Measurements from ENCODE around the gene NUMBL. TPM values are rescaled to one million over a fixed set of nuclear protein-coding genes. Genes with fewer than 3 reads are reported as not detected.

NUMBL gene
- total RNA-seq, 6 experiments from 2014 or later: 6.1 to 19.6 (median 10.5) TPM

- 83% methylated on average over 1 of the region's 3 CpGs for WGBS (ENCODE audit: insufficient coverage, low coverage, low lambda C conversion rate, missing lambda C conversion rate)
- Histone ChIP-seq H3K4me1 (no peaks in the 10 kb centered on the region), H3K36me3 (peaks cover 0 to 81% (median 4%) of the 10 kb centered on the region in 4 donors), H3K4me3 (no peak overlapping the region), H3K27me3 (no peaks in the 10 kb centered on the region), H3K9me3 (no peaks in the 10 kb centered on the region), H3K27ac (no peak overlapping the region)
- TF ChIP-seq POLR2A (IDR thresholded peaks at IDR 0.05) (no peak), CTCF (IDR thresholded peaks at IDR 0.05) (no peak)
- ATAC-seq (no peak), DNase-seq (no peak)
- intact Hi-C loops (cut with DNase I): no loop called here
Observed at GRCh38 chr19:40674291-40674690, 16.2 kb downstream of the NUMBL start.

GRCh38 chr19:40673397-40673796 is 17.1 kb downstream of the NUMBL start:
- TF ChIP-seq POLR2A (IDR thresholded peaks at IDR 0.05) (no peak), CTCF (IDR thresholded peaks at IDR 0.05) (no peak)

GRCh38 chr19:40672573-40673299 is 17.7 kb downstream of the NUMBL start:
- Histone ChIP-seq H3K4me1 (no peaks in the 10 kb centered on the region), H3K36me3 (peaks cover 0 to 73% (median 4%) of the 10 kb centered on the region in 4 donors), H3K4me3 (no peak overlapping the region), H3K27ac (no peak overlapping the region), H3K9me3 (no peaks in the 10 kb centered on the region), H3K27me3 (no peaks in the 10 kb centered on the region)
- TF ChIP-seq CTCF (IDR thresholded peaks at IDR 0.05) (no peak), POLR2A (IDR thresholded peaks at IDR 0.05) (no peak)
- DNase-seq (no peak), ATAC-seq (no peak)
- intact Hi-C loops (cut with DNase I): no loop called here
- WGBS (ENCODE audit: insufficient coverage, low coverage, low lambda C conversion rate, missing lambda C conversion rate): 88% methylated on average over 3 of the region's 7 CpGs

More at GRCh38 chr19:40673397-40673796, 17.1 kb downstream of the NUMBL start:
- Histone ChIP-seq H3K9me3 (no peaks in the 10 kb centered on the region), H3K4me3 (no peak overlapping the region), H3K36me3 (peaks cover 0 to 75% (median 4%) of the 10 kb centered on the region in 4 donors), H3K27me3 (no peaks in the 10 kb centered on the region), H3K4me1 (no peaks in the 10 kb centered on the region), H3K27ac (no peak overlapping the region)
- intact Hi-C loops (cut with DNase I): no loop called here
- WGBS (ENCODE audit: insufficient coverage, low coverage, low lambda C conversion rate, missing lambda C conversion rate): 93% methylated on average over 3 of the region's 11 CpGs
- DNase-seq (no peak), ATAC-seq (no peak)

- intact Hi-C loops (cut with DNase I): no loop called here
- H3K36me3 ChIP-seq: peaks cover 0 to 66% (median 4%) of the 10 kb centered on the region in 4 donors
- no peak for DNase-seq
- no peak overlapping the region for H3K27ac ChIP-seq
- WGBS (ENCODE audit: insufficient coverage, low coverage, low lambda C conversion rate, missing lambda C conversion rate): 100% methylated on average over 2 of the region's 2 CpGs
- no peak overlapping the region for H3K4me3 ChIP-seq
- H3K4me1 ChIP-seq: no peaks in the 10 kb centered on the region
- TF ChIP-seq CTCF (IDR thresholded peaks at IDR 0.05) (no peak), POLR2A (IDR thresholded peaks at IDR 0.05) (no peak)
- H3K9me3 ChIP-seq: no peaks in the 10 kb centered on the region
- no peaks in the 10 kb centered on the region for H3K27me3 ChIP-seq
- no peak for ATAC-seq
Observed at GRCh38 chr19:40672038-40672437, 18.4 kb downstream of the NUMBL start.

Data from right lobe of liver (tissue), 6 donors.